Stomach (tissue), 4 donors: ENCODE data around the gene HAGHL.

Experiments used
- CTCF ChIP-seq, 7 experiments: fragments of 450-650 bp in 4 of 7; fragments of 200-600 bp in 3 of 7; sonication (generic) in 3 of 7; IDR thresholded peaks; one replicate each; pipeline ENCODE4 v1.5.1; 2016 to 2019; ENCODE audit warnings: antibody characterized with exemption in 7 of 7, control low read depth in 2 of 7, mild to moderate bottlenecking in 1 of 7
- EP300 ChIP-seq: sonication (generic); formaldehyde crosslinking; IDR thresholded peaks from one replicate; pipeline ENCODE4 v1.6.1; 2017; ENCODE audit warnings: antibody characterized with exemption
- POLR2A ChIP-seq, 4 donors: fragments of 450-650 bp; IDR thresholded peaks; one replicate each; pipeline ENCODE4 v1.6.1; 2016; ENCODE audit warnings: antibody characterized with exemption in 4 of 4, control low read depth in 2 of 4, mild to moderate bottlenecking in 1 of 4, moderate library complexity in 1 of 4
- POLR2AphosphoS5 ChIP-seq, 3 donors: sonication (generic); formaldehyde crosslinking; IDR thresholded peaks; one replicate each; pipeline ENCODE4 v1.6.1; 2016; ENCODE audit warnings: antibody characterized with exemption in 3 of 3

- no peak for TF ChIP-seq POLR2AphosphoS5 (IDR thresholded peaks at IDR 0.05)
- no peak for TF ChIP-seq CTCF (IDR thresholded peaks at IDR 0.05)
- TF ChIP-seq POLR2A (IDR thresholded peaks at IDR 0.05), result no peak
- TF ChIP-seq EP300, result no peak
These were observed 39.4 kb upstream of the HAGHL start for GRCh38 chr16:687499-687898.
